ENCODE measurements around the gene SNRNP70. TPM values are rescaled to one million over a fixed set of nuclear protein-coding genes. Genes with fewer than 3 reads are reported as not detected.
A peak's percentile ranks its signal among the peaks of the same experiment; 100 is the strongest.
"Not testable (repeated sequence)": the region's sequence is repeated elsewhere in the genome, so short reads cannot be mapped to it uniquely, and the experiment has no call there.

Gene SNRNP70
- polyA plus RNA-seq, 4 donors = 159 to 237 (median 223) TPM

DNA sequence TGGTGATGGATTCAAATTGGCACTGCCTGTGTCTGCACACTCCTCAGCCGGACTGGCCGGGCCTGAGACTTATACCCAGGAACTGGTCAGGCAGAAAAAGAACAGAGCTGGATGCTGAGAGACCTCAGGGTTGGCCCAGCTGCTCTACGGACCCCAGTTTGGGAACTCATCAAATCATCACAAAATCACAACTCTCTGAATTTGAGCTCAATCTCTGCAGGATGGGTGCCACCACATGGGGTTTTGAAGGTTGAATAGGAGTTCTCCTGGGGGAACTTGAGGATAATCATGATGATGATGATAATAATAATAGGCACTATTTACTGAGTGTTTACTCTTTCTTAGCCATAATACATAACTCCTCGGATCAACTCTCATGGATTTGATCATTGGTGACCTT lies 42.6 kb upstream of the SNRNP70 start:
- FAIRE-seq; H3K4me3 ChIP-seq (ENCODE audit: low read depth in 1 of 3, low read length in 3 of 3); H3K36me3 ChIP-seq (ENCODE audit: control insufficient read depth in 3 of 3, insufficient read depth in 2 of 3, low read depth in 1 of 3, low read length in 3 of 3); H3K27me3 ChIP-seq (ENCODE audit: control insufficient read depth in 3 of 3, insufficient read depth in 3 of 3, low read length in 3 of 3); H3K27ac ChIP-seq (ENCODE audit: low read depth in 1 of 3, low read length in 2 of 3); H3K4me1 ChIP-seq (ENCODE audit: control insufficient read depth in 3 of 3, insufficient read depth in 2 of 3, low read depth in 1 of 3, low read length in 2 of 3); DNase-seq; H3K9me3 ChIP-seq (ENCODE audit: control insufficient read depth in 2 of 2, insufficient read depth in 1 of 2, low read depth in 1 of 2, low read length in 1 of 2): not testable (repeated sequence)
- 78 to 88% (median 81%) methylated on average over 2 of the region's 4 CpGs for WGBS, 3 donors

DNA sequence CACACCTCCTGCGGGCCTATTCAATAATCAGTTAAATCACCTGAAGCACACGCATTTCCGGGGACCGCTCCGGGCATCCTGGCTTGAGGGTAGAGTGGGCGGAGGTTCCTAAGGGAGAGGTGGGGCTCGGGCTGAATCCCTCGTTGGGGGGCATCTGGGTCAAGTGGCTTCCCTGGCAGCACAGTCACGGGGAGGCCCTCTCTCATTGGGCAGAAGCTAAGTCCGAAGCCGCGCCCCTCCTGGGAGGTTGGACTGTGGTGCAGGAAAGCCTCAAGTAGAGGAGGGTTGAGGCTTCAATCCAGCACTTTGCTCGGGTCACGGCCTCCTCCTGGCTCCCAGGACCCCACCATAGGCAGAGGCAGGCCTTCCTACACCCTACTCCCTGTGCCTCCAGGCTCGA lies 41.7 kb upstream of the SNRNP70 start, which contains the start of gene CGB5:
TSS of gene CGB5 (plus strand) at position 301 of the 400 bp plus-strand sequence. CDS start 362 bp downstream, outside the sequence.
- DNase-seq; H3K4me1 ChIP-seq (ENCODE audit: control insufficient read depth in 3 of 3, insufficient read depth in 2 of 3, low read depth in 1 of 3, low read length in 2 of 3); H3K36me3 ChIP-seq (ENCODE audit: control insufficient read depth in 3 of 3, insufficient read depth in 2 of 3, low read depth in 1 of 3, low read length in 3 of 3); H3K27ac ChIP-seq (ENCODE audit: low read depth in 1 of 3, low read length in 2 of 3); H3K4me3 ChIP-seq (ENCODE audit: low read depth in 1 of 3, low read length in 3 of 3); FAIRE-seq; H3K9me3 ChIP-seq (ENCODE audit: control insufficient read depth in 2 of 2, insufficient read depth in 1 of 2, low read depth in 1 of 2, low read length in 1 of 2); H3K27me3 ChIP-seq (ENCODE audit: control insufficient read depth in 3 of 3, insufficient read depth in 3 of 3, low read length in 3 of 3): not testable (repeated sequence)
- 53 to 66% (median 62%) methylated on average over 14 of the region's 15 CpGs for WGBS, 3 donors

DNA sequence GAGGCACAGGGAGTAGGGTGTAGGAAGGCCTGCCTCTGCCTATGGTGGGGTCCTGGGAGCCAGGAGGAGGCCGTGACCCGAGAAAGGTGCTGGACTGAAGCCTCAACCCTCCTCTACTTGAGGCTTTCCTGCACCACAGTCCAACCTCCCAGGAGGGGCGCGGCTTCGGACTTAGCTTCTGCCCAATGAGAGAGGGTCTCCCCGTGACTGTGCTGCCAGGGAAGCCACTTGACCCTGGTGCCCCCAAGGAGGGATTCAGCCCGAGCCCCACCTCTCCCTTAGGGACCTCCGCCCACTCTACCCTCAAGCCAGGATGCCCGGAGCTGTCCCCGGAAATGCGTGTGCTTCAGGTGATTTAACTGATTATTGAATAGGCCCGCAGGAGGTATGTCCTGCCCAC lies 36.2 kb upstream of the SNRNP70 start, which contains the start of gene CGB8:
TSS of gene CGB8 (minus strand) at position 101 of the 400 bp plus-strand sequence. CDS start 372 bp downstream, outside the sequence.
- H3K9me3 ChIP-seq (ENCODE audit: control insufficient read depth in 2 of 2, insufficient read depth in 1 of 2, low read depth in 1 of 2, low read length in 1 of 2); H3K27ac ChIP-seq (ENCODE audit: low read depth in 1 of 3, low read length in 2 of 3); H3K4me1 ChIP-seq (ENCODE audit: control insufficient read depth in 3 of 3, insufficient read depth in 2 of 3, low read depth in 1 of 3, low read length in 2 of 3); FAIRE-seq; H3K36me3 ChIP-seq (ENCODE audit: control insufficient read depth in 3 of 3, insufficient read depth in 2 of 3, low read depth in 1 of 3, low read length in 3 of 3); H3K27me3 ChIP-seq (ENCODE audit: control insufficient read depth in 3 of 3, insufficient read depth in 3 of 3, low read length in 3 of 3); DNase-seq; H3K4me3 ChIP-seq (ENCODE audit: low read depth in 1 of 3, low read length in 3 of 3): not testable (repeated sequence)
- 40 to 70% (median 68%) methylated on average over 10 of the region's 12 CpGs for WGBS, 3 donors

DNA sequence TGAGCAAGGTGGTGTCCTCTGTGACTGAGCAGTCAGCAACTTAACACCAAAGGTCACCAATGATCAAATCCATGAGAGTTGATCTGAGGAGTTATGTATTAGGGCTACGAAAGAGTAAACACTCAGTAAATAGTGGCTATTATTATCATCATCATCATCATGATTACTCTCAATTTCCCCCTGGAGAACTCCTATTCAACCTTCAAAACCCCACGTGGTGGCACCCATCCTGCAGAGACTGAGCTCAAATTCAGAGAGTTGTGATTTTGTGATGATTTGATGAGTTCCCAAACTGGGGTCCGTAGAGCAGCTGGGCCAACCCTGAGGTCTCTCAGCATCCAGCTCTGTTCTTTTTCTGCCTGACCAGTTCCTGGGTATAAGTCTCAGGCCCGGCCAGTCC lies 35.4 kb upstream of the SNRNP70 start:
- FAIRE-seq; H3K27me3 ChIP-seq (ENCODE audit: control insufficient read depth in 3 of 3, insufficient read depth in 3 of 3, low read length in 3 of 3); DNase-seq; H3K36me3 ChIP-seq (ENCODE audit: control insufficient read depth in 3 of 3, insufficient read depth in 2 of 3, low read depth in 1 of 3, low read length in 3 of 3); H3K9me3 ChIP-seq (ENCODE audit: control insufficient read depth in 2 of 2, insufficient read depth in 1 of 2, low read depth in 1 of 2, low read length in 1 of 2); H3K4me1 ChIP-seq (ENCODE audit: control insufficient read depth in 3 of 3, insufficient read depth in 2 of 3, low read depth in 1 of 3, low read length in 2 of 3); H3K27ac ChIP-seq (ENCODE audit: low read depth in 1 of 3, low read length in 2 of 3); H3K4me3 ChIP-seq (ENCODE audit: low read depth in 1 of 3, low read length in 3 of 3): not testable (repeated sequence)
- WGBS, 3 donors = 66 to 80% (median 80%) methylated on average over 2 to 3 of the region's 4 CpGs

DNA sequence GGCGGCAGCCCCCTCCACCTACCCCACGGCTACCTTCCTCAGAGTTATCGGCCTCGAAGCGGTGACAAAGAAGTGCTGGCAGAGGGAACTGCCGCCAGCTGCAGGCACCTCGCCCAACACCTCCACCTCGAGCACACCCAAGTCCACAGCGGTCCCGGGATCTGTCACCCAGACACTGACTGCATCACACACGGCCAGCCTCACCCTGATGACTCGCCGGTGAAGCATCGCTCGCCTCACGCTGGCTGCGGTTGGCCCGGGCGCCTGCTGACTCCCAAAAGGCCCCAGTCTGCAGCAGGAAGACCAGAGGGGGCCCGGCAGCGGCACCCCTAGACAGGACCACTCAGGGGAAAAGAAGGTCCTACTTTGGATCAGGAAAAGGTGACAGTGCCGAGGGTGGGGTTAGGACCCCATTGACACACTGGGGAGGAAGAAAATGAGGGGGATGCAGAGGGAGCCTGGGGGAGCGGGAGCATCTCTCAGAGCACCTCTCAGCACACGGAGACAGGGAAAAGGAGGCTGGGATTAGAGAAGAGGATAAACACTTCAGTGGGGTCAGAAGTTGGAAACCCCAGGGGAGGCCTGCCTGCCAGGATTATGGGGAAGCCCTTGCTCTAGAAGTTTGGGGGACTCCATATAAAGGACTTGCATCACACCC lies 34.7 kb upstream of the SNRNP70 start:
- DNase-seq; FAIRE-seq; H3K9me3 ChIP-seq (ENCODE audit: control insufficient read depth in 2 of 2, insufficient read depth in 1 of 2, low read depth in 1 of 2, low read length in 1 of 2); H3K27me3 ChIP-seq (ENCODE audit: control insufficient read depth in 3 of 3, insufficient read depth in 3 of 3, low read length in 3 of 3); H3K27ac ChIP-seq (ENCODE audit: low read depth in 1 of 3, low read length in 2 of 3); H3K4me3 ChIP-seq (ENCODE audit: low read depth in 1 of 3, low read length in 3 of 3); H3K4me1 ChIP-seq (ENCODE audit: control insufficient read depth in 3 of 3, insufficient read depth in 2 of 3, low read depth in 1 of 3, low read length in 2 of 3); H3K36me3 ChIP-seq (ENCODE audit: control insufficient read depth in 3 of 3, insufficient read depth in 2 of 3, low read depth in 1 of 3, low read length in 3 of 3): not testable (repeated sequence)
- 52 to 70% (median 61%) methylated on average over 24 of the region's 24 CpGs for WGBS, 3 donors

DNA sequence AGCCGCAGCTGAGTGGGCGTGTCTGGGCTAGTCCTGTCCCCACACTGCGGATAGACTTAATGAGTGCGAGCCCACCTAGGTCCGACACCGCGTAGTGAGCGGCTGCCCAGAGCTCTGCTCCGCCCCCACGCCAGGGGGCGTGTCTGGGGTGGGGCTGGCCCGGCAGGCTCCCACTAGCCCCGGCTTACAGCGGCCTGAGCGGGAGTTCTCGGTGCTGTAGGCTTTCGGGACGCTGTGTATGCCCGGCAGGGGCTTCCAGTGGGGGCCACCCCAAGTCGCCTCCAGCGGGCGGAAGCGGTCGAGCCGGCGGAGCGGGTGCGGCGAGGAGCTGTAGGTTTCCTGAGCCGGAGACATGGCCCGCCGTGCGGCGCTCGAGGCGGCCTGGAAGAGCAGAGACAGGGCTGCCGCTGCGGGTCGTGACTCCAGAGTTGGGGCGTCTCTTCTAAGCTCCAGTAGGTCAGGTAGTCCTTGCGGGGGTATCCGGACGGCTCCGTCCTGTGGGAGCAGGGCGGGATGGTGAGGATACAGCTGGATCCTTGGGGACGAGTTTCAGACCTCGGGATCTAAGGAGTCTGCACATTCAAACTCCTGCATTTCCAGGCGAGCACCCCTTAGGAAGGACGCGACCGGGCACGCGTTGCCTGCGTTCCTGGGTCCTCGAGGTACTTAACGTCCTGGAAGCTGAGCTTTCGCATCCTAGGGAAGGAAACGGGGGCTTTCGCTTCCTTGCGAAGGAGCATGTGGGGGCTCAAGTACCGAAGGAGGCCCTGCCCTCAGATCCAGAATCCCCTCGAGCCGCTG lies 28.9 kb upstream of the SNRNP70 start:
- H3K4me3 ChIP-seq (ENCODE audit: low read depth in 1 of 3, low read length in 3 of 3) = peak overlapping the region; percentile 25 to 62 (median 40)
- H3K9me3 ChIP-seq (ENCODE audit: control insufficient read depth in 2 of 2, insufficient read depth in 1 of 2, low read depth in 1 of 2, low read length in 1 of 2) = peaks cover 0 to 2% of the 10 kb centered on the region in 2 donors
- H3K27me3 ChIP-seq (ENCODE audit: control insufficient read depth in 3 of 3, insufficient read depth in 3 of 3, low read length in 3 of 3) = peaks cover 0 to 59% (median 8%) of the 10 kb centered on the region in 3 donors
- H3K4me1 ChIP-seq (ENCODE audit: control insufficient read depth in 3 of 3, insufficient read depth in 2 of 3, low read depth in 1 of 3, low read length in 2 of 3) = peaks cover 0 to 17% (median 2%) of the 10 kb centered on the region in 3 donors
- DNase-seq = peak; percentile 52 to 74
- WGBS, 3 donors = 1% methylated on average over 59 to 63 of the region's 63 CpGs
- no peak for FAIRE-seq
- no peak overlapping the region for H3K27ac ChIP-seq (ENCODE audit: low read depth in 1 of 3, low read length in 2 of 3)
- no peaks in the 10 kb centered on the region for H3K36me3 ChIP-seq (ENCODE audit: control insufficient read depth in 3 of 3, insufficient read depth in 2 of 3, low read depth in 1 of 3, low read length in 3 of 3)

DNA sequence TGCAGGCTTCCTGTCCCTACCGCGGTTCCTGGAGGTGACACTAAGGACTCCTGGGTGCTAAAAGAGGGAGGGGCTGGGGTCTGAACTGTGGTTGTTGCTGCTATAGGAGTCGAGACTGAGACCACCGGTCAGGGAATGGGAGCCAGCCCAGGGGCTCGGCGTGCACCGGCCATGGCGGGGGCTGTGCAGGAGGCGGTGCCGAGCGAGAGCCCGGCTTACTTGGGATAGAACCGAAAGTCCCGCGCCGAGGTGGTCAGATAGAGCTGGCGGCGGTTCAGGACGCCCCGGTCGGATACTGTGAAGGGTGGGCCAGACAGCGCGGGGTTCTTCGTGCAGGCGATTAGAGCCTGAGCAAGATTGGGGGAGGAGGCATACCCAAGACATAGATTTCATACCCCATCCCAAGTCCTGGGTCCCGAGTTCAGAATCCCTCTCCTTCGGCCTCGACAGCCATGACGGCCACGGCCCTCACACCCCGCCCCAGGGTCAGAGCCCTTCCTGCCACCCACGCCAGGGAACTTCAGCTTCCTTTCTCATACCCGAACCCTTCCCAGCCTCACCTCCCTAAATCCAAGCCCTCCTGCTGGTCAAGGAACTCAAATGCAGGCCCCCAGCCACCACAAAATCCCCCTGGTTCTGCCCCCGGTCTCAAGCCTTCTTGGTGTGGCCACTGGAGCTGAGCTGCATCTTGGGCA lies 28.2 kb upstream of the SNRNP70 start:
- not testable (repeated sequence) for H3K27ac ChIP-seq (ENCODE audit: low read depth in 1 of 3, low read length in 2 of 3); DNase-seq; H3K36me3 ChIP-seq (ENCODE audit: control insufficient read depth in 3 of 3, insufficient read depth in 2 of 3, low read depth in 1 of 3, low read length in 3 of 3); H3K9me3 ChIP-seq (ENCODE audit: control insufficient read depth in 2 of 2, insufficient read depth in 1 of 2, low read depth in 1 of 2, low read length in 1 of 2); FAIRE-seq
- peaks cover 0 to 66% (median 8%) of the 10 kb centered on the region in 3 donors for H3K27me3 ChIP-seq (ENCODE audit: control insufficient read depth in 3 of 3, insufficient read depth in 3 of 3, low read length in 3 of 3)
- peaks cover 0 to 17% (median 2%) of the 10 kb centered on the region in 3 donors for H3K4me1 ChIP-seq (ENCODE audit: control insufficient read depth in 3 of 3, insufficient read depth in 2 of 3, low read depth in 1 of 3, low read length in 2 of 3)
- H3K4me3 ChIP-seq (ENCODE audit: low read depth in 1 of 3, low read length in 3 of 3) = peak overlapping the region in 2 of 3 donors; percentile 40 to 62
- 3% methylated on average over 27 to 34 of the region's 34 CpGs for WGBS, 3 donors

DNA sequence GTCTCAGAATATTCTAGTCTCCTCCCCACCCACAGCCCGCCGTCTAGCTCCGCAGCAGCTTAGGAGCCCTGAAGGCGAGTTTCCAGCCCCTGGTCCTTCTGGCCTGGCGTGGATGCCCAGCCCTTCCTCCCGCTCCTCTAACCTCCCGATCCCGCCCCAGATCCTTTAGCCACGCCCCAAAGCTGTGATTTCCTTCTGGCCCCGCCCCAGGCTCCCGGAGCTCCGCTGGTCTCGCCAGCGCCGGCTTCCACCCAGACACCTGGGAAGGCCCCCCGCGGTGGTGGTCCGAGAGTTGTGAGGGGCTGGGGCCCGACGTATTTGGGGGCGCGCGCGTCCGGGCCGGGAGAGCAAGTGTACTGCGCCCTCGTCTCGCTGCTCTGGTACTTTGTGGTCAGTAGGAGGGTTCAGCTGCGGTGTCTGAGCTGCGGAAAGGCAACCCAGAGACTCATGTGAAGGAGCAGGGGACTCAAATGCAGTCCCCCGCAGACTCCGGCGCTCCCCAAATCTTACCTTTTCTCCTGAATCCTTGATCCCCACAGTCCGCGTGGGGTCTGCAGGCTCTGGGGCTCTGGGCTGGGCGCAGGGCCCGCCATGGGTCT lies 27.5 kb upstream of the SNRNP70 start, which contains the start of gene CGB7:
TSS of gene CGB7 (minus strand) at position 114 of the 599 bp plus-strand sequence. CDS start 2,374 bp downstream, outside the sequence.
- Histone ChIP-seq H3K36me3 (ENCODE audit: control insufficient read depth in 3 of 3, insufficient read depth in 2 of 3, low read depth in 1 of 3, low read length in 3 of 3) (no peaks in the 10 kb centered on the region), H3K27me3 (ENCODE audit: control insufficient read depth in 3 of 3, insufficient read depth in 3 of 3, low read length in 3 of 3) (peaks cover 0 to 70% (median 10%) of the 10 kb centered on the region in 3 donors), H3K9me3 (ENCODE audit: control insufficient read depth in 2 of 2, insufficient read depth in 1 of 2, low read depth in 1 of 2, low read length in 1 of 2) (peaks cover 0 to 2% of the 10 kb centered on the region in 2 donors), H3K4me1 (ENCODE audit: control insufficient read depth in 3 of 3, insufficient read depth in 2 of 3, low read depth in 1 of 3, low read length in 2 of 3) (peaks cover 0 to 17% (median 2%) of the 10 kb centered on the region in 3 donors), H3K4me3 (ENCODE audit: low read depth in 1 of 3, low read length in 3 of 3) (peak within 1 kb of the TSS; percentile 3 to 62 (median 40)), H3K27ac (ENCODE audit: low read depth in 1 of 3, low read length in 2 of 3) (no peak within 1 kb of the TSS)
- WGBS, 3 donors = 3 to 7% (median 3%) methylated on average over 34 to 38 of the region's 38 CpGs
- no peak for FAIRE-seq
- DNase-seq = peak; percentile 68 to 74

Data from small intestine (tissue), 7 donors.